NCI-H1436 (cell line): Measurements from ENCODE around the gene BCL11B.
A peak's percentile ranks its signal among the peaks of the same experiment; 100 is the strongest.

Experiments used
- DNase-seq: peaks from one replicate; lab custom pipeline; 2025; lab: John Stamatoyannopoulos, UW

BCL11B gene

DNA sequence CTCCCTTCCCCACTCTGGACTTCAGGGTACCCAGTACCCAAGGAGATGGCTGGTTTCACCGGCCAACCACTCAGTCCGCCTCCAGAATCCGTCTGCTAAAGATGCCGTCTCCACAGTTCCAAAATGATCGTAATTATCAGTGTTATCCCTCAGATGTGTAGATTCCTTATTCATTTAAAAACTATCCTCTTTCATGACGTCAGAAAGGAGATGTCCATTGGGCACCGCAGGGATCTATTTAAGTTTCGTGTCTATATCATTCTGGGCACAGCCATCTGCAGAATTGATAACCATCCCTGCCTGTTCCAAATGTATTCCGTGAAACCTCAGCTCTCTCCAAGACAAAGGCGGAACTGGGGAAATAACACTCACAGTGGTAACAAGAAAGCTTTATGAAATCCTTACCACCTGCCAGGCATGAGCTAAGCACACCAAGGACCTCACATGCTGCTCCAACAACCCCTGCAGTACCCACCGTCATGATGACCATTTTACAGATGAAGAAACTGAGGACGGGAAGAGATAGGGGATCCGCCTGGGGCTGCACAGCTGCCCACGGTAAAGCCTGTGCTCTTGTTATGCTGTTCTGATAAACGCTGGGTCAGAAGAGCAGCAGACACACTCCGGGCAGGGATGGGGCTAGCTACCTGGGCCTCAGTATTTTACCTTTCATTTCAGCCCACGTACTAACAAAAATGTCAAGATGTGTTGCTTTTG lies 90.0 kb downstream of the BCL11B start:
- no peak for DNase-seq

DNA sequence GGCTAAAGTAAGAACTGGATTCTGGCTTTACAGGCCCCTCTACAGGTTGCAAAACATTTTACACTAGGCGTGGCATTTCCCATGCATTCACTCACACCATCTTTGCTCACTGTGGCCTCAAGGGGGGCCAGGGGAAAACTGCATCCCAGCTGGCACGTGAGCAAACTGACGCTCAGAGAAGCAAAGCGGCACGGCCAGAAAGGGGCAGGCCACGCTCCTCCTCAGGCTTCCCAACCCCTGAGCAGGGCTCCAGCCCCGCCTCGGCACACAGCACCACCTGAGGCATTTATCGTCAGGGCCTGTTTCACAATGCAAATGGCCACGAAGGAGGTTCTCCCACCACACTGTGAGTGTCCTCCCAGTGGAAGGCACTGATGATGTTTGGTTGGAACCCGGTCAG lies 90.8 kb downstream of the BCL11B start:
- no peak for DNase-seq

DNA sequence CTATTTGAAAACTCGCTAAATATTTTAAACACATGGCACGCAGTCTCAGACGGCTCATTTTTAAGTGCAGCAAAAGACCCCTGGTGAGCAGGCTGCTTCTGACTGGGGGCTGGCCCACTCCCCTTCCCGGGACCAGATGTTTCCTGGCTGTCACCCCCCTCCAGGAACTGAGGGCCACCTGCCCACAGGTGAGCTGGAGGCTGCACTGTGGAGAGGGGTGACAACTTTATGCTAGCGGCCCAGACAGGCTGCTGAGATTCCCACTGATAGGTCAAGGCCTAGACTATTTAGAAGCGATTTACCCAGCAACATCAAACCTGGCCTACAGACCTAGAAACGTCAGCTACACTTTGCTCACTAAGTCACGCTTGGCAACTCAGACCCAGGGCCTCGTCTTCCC lies 92.1 kb downstream of the BCL11B start:
- DNase-seq = no peak

DNA sequence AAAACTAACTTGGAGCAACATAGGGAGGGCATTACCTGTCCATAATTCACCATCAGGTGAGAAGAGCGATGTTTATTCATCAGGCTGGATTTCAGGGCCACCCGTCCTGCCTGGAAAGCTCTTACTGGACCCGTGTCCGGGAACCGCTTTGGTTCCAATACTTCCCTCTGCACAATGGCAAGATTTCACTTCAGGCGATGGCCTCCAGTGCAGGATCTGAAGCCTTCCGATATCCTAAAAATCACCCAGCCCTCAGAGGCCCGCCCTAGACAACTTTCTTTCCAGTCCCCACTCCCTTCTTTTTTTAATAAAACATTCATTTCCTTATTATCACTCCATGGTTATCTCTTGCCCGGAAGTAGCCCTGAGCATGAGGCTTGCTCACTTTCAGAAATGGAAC lies 92.5 kb downstream of the BCL11B start:
- DNase-seq = no peak

DNA sequence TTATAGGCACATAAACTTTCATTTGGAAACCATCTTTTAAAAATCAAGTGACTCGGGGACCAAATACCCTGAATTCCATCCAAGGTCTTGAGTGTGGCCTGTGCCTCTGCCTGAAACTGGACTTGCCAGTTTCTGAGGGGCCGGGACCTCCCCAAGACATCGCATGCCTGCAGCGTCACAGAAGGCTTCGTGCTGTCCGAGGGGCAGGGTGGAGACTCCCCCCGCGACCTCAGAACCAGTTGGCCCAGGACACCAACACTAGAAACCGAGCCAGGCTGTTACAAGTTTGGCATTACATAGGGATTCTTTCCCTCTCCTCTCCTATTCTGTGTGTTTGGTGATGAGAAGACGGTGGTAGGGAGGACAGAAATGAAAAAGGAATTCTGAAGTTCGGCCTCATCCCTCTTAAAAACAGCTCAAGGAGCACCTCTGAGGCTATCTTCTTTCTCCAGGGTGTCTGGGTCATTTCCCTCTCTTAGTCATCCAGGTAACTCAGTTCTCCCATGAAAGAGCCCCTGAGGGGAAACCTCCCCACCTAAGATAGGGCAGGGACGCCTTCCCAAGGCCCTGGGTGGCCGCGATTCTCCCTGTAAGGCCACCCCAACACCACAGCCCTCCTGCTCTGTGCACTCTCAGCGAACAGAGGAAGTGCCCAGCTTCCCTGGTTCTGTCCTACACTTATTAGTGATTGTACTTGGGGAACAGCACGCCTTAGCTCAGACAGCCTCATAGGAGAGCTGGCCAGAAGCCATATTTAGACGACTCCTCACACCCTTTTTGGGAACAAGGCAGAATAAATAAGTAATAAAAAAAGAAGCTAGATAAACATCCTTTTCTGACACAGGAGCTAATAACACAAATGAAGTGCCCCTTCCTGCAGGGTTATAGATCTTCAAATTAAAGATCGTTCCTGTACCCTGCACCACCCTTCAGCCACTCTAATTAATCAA lies 93.8 kb downstream of the BCL11B start:
- no peak for DNase-seq

DNA sequence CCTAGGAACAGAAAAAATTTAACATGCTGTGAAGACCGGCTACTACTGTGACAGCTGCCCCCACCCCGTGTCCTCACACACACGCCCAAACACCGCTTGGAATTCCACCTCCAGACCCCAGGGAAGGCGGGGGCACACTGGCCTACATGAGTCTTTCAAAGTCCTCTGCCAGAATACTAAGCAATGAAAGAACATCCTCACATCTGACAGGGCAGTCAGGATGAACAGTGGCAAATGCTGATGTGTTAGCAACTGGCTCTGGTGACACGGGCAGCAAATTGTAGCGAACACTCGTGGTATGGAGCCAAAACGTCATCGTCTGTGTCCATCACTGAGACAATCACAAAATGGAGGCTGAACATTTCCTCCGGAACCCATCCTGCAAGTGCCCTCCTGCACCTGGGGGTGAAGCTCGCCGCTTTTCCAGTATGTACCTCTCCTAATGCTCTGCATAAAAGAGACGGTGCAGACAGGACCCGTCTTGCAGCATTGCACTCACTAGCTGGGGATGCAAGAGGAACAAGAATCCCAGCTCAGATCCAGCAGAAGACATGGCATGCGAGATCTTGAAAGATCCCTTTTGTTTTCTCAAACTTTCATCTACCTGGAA lies 94.8 kb downstream of the BCL11B start:
- no peak for DNase-seq

DNA sequence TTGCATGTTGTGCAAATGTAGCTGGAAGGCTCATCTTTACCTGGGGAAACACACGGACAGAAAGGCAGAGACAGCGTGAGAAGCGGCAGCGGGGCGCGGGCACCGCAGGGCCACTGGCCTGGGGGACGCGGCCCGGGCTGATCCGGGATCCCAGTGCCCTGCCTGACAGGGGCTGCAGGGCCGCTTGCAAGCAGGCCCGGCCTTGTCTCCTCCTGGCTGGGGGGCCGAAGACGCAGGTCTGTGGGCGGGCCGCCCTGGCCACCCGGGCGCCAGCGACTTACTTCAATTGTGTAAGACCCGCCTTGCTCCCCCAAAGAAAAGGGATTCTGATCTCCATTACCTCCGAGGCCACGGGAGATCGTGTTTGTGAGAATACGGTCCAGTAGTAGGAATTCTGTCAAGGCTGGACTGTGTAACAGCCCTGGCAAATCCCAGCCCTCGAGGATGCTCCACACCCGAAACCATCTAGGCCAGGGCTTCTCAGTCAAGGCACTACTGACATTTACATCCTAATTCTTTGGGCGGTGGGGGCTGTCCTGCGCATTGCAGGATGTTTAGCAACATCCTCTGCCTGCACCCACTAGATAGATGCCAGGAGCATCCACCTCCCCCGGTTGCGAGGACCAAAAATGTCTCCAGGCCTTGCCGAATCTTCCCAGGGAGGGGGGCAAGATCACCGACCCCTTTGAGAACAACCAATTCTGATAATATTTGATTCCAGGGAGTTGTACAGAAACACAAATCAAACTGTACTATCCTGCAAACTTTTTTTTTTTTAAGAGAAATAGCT lies 95.6 kb downstream of the BCL11B start:
- DNase-seq = no peak

DNA sequence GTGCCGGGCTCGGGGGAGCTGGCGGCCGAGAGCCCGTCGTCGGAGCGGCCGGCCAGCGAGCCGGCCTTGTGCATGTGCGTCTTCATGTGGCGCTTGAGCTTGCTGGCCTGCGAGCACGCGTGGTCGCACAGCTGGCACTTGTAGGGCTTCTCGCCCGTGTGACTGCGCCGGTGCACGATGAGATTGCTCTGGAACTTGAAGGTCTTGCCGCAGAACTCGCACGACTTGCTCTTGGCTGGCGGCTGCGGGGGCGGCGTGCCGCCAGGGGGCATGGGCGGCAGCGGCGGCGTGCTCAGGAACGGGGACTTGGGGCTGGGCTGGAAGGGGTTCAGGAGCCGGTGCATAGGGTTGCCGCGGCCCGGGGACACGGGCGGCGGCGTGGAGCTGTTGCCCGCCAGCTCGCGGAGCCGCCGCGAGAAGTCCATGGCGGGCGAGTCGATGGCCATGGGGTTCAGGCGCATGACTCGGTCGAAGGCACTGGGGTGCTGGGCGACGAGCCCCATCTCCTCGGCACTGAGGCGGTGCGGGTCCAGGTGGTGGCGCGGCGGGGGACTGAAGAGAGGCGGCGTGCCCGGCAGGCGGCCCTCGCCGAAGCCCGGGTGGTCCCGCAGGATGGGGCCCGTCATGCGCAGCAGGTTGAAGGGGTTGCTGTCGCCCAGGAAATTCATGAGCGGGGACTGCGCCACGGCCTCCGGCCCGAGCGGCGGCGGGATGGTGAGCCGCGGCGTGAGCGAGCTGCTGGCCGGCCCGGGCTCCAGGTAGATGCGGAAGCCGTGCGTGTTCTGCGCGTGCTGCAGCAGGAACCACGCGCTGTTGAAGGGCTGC lies 96.5 kb downstream of the BCL11B start:
- DNase-seq = no peak

DNA sequence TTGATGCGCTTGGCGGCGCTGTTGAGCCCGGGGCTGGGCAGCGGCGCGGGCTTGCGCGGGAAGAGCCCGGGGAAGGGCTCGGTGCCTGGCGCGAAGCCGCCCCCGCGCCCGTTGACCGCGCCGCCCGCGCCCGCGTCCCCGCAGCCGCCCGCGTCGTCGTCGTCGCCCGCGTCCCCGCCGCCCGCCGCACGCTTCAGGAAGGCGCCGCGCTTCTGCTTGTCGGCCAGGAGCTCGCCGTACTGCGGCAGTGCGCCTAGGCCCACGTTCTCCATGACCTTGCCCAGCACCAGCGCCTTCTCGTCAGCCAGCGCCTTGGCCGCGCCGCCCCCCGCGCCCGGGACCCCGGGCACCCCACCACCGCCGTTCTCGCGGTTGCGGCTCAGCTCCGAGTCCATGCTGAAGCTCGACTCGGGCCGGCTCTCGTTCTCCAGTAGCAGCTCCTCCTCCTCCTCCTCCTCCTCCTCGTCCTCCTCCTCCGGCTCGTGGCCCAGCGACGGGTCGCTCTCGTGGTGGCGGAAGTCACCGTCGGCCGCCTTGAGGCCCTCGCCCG lies 97.2 kb downstream of the BCL11B start:
- DNase-seq = no peak

DNA sequence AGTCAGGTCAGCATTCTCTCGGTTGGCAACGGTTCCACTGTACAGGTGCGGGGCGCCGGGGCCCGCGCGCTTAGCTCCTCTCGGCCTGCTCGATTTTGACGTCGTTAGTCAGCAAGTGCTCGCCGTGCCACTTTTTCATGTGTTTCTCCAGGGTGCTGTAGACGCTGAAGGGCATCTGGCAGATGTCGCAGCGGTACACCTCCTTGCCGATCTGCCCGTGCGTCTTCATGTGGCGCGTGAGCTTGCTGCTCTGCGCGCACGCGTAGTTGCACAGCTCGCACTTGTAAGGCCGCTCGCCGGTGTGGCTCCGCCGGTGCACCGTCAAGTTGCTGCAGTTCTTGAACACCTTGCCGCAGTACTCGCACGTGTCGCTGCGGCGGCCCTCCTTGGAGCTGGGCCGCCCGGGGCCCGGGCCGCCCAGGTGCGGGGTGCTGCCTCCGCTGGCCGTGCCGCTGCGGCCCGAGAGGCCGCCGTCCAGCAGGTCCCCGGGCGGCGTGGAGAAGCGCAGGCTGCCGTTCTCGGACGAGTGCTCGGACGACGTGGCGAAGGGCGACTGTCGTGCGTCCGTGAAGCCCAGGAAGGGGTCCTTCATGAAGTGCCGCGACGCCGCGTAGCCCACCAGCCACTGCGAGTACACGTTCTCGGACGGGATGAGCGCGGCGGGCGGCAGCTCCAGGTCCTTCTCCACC lies 97.8 kb downstream of the BCL11B start:
- DNase-seq = no peak

DNA sequence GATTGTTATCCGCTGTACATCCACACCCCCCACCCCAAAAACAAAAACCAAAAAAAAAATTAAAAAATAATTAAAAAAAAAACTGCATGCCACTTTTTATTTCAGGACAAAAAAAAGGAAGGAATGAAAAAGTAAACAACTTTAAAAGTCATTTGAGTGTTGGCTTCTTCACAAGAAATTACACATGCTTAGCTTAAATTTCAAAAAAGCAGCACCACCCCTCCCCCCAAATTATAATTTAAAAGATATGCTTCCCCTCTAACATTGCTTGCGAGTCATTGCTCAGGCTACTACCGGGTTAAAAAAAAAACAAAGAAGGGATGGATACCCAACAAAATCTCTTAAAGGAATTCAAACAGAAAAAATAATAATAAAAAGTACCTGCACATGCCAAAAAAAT lies 98.5 kb downstream of the BCL11B start:
- no peak for DNase-seq

DNA sequence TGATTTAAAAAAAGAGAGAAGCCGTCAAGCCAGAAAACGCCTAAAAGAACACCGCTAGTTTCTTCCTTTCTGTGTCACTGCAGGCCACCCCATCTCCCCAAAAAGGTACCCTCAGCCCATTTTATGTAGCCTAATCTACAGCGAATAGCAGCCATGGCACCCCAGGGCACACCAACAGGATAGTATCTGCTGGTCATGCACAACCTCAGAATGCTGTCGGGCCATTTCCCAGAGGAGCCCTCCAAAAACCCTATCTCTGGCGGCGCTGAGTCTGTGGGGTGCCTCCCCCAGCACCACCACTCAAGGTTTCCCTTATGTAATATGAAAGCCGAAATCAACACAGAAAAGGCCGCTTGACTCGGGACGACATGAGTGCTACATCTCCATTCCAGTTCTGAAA lies 98.9 kb downstream of the BCL11B start:
- no peak for DNase-seq

DNA sequence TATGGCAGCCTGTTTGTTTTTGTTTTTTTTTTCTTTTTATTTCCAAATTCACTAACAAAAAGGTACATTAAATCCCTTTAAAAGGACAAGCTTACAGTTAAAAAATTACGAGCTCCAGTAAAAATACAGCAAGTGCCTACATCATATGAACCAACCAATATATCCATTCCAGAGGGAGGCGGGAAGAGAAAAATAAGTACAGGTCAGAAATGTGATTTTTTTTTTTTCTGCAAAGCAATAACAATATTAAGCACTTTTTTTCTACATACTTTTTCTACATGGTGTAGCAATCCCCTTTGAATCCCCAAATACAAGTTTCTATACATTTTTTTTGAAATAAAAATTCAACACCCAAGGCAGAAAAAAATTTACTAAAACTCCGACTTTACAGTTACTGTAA lies 100.6 kb downstream of the BCL11B start:
- no peak for DNase-seq

DNA sequence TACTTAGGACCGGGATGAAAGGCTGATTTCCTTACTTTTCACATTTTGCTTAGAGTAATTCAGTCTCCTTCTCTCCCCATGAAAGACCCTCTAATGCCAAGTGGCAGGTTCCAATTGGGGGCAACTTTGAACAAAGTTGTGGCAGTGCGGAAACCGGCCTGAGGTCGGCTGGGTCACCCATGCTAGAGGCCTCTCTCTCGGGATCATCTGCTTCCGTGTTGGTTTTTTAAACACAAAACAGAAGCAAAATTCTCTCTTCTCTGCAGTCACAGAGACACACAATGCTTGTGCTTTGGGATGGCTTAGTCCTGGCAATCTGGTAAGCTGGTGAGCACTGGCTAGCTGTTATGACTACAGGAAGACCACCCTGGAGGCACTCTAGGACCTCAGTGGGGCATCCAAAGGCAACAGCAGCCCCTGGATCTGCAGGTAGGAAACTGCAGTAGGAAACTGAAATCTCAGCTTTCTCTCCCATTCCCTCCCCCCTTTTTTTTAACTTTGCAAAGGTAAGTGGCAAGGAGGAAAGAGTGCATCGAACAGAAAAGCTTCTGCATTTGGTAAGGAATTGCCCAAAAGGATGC lies 102.1 kb downstream of the BCL11B start:
- no peak for DNase-seq

DNA sequence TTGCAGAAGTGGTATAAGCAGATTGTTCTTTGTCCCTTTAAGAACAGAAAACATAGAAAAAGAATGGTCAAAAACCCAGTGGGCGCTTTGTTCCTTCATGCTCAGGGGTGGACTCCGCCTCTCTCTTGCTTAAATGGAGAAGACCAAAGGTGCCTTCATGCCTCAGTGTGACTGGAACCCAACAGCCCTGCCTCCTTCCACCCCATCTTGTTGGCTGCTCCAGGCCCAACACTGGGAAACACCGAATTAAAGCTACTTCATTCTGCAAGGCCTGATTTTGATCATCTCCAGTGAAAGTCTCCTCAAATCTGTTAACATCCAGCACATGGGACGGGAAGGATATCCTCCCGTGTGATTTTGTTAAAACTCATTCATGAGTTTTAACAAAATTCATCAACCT lies 103.7 kb downstream of the BCL11B start:
- no peak for DNase-seq

DNA sequence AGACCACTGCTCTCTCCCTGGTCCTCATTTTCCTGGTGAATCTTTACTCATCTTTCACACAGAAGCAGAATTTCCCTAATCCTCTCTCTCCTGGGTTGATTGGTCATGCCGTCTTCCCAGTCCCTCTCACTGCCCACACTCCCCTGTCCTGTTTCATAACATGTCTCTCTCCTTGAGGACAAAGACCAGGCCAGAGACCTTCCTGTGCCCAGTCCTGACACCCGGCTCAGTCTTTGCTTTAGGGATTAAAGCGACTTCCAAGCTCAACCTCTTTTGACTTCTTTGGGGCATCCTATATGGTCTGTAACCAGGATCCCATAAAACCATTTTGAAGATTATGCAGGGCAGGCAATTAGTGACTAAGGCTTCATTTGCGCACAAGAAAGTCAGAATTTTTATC lies 105.5 kb downstream of the BCL11B start:
- no peak for DNase-seq

DNA sequence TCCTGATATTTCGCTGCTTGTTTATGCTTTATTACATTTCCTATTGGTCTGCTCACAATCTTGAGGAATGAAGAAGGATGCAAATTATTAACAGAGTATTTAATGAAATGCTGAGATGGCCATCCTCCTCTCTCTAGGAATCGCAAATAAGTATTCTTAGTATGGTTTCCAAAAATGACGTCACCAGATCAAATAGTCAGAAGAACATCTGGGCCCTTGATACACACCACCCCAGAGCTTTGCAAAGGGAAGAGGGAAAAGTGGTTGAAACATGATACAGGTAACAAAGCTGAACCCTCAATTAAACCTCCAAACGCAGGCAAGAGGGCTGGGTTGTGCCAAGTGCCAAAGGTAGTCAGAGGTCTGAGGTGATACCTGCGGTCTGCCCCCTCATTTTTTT lies 107.3 kb downstream of the BCL11B start:
- peak; percentile 48 for DNase-seq

DNA sequence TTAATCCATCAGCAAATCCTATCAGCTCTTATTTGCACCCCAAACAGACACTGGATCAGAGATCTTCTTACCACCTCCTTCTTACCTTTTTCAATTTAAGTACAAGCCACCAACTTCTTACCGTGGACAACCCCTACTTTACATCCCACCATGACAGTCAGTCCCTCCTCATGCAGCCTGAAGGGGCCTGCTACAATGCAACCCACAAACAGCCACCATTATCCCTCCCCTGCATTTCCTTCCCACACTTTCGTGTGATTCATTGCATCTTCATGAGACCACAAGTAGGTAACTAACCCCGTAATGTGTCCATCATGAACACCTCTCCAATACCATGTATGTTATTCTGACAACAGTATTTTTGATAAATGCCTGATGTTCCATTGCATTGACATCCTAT lies 108.6 kb downstream of the BCL11B start:
- DNase-seq = no peak

DNA sequence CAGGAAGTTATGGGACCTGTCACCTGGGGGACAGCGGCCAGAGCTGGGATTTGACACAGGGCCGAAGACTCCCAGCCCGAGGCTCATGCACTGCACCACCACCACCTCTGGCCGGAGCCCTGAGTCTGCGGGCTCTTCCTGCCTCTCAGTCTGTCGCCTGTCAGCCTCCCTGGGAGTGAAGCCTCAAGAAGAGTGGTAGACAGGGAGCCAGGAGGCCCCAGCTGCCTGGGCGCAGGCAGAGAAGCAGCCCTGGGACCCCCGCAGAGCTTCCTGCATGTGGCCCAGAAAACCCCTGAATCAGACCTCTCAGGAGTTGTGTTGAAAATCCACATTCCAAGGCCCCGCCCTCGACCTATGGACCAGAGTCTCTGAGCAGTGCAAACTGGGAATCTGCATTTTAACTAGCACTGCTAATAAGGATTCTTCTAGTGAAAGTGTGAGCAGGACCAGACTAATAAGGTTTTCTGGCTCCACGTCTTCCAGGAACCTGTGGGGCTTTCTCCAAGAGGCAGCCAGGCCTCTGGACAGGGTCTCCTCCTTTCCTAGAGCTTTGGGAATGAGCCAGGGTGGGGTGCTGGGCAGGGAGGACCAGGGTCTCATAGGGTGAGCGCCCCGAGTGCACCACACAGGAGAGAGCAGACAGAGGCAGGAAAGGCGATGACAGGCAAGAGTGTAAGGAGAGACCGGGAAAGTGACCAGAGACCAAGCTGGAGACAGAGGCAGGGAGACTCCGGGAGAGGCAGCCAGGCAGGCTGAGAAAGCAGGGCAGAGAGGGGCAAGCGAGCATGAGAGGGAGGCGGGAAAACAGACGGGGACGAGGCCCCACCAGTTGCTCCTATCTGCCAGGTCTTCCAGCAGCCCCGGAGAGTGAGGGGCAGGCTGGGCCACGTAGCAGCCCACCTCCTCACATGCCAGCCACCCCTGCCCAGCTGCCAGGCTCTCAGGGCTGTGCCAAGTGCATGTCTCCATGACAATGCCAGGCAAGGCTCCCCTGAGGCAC lies 112.4 kb downstream of the BCL11B start:
- no peak for DNase-seq
